ENCODE results near the gene TBK1. TPM values are rescaled to one million over a fixed set of nuclear protein-coding genes. Genes with fewer than 3 reads are reported as not detected.

Gene TBK1
- total RNA-seq, 1 donor from 2014 or later: 11.5 TPM

- intact Hi-C loops (cut with micrococcal nuclease): no loop called here
- Histone ChIP-seq H3K27ac (replicated peaks) (no peak overlapping the region), H3K36me3 (peaks cover 63% of the 10 kb centered on the region), H3K4me1 (no peaks in the 10 kb centered on the region), H3K4me3 (no peak overlapping the region), H3K9me3 (replicated peaks) (no peaks in the 10 kb centered on the region), H3K27me3 (ENCODE audit: low read depth) (no peaks in the 10 kb centered on the region)
- no peak for DNase-seq
- no peak for TF ChIP-seq CTCF (IDR thresholded peaks at IDR 0.05; ENCODE audit: borderline replicate concordance)
These were observed 48.5 kb downstream of the TBK1 start for GRCh38 chr12:64500394-64500793.

DNA sequence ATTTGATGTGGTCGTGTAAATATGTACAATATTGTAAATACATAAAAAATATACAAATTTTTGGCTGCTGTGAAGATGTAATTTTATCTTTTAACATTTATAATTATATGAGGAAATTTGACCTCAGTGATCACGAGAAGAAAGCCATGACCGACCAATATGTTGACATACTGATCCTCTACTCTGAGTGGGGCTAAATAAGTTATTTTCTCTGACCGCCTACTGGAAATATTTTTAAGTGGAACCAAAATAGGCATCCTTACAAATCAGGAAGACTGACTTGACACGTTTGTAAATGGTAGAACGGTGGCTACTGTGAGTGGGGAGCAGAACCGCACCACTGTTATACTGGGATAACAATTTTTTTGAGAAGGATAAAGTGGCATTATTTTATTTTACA, 49.6 kb downstream of the TBK1 start:
- DNase-seq: no peak
- Histone ChIP-seq H3K4me3 (no peak overlapping the region), H3K36me3 (peaks cover 53% of the 10 kb centered on the region), H3K4me1 (no peaks in the 10 kb centered on the region), H3K9me3 (replicated peaks) (no peaks in the 10 kb centered on the region), H3K27me3 (ENCODE audit: low read depth) (no peaks in the 10 kb centered on the region), H3K27ac (replicated peaks) (no peak overlapping the region)
- intact Hi-C loops (cut with micrococcal nuclease): no loop called here
- TF ChIP-seq CTCF (IDR thresholded peaks at IDR 0.05; ENCODE audit: borderline replicate concordance): no peak

DNA sequence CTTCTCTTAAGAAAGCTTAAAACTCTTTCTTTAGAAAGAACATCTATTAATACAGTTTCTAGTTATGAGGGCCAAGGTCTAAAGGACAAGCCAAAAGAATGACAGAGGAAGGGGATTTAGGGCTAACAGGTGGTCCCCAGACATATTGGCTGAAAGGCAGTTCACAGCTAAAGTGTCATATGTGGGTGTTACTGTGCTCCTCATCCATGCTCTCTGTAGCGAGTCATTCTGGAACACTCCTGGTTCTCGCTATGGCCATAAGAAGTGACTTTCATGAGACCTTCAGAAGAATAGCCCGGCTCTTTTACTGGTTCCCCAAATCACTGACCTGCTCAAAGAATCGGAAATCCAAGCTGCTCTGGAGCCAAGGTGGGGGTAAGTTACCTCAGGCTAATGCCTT, 55.0 kb downstream of the TBK1 start:
- DNase-seq: no peak
- Histone ChIP-seq H3K27me3 (ENCODE audit: low read depth) (no peaks in the 10 kb centered on the region), H3K9me3 (replicated peaks) (no peaks in the 10 kb centered on the region), H3K36me3 (no peaks in the 10 kb centered on the region), H3K4me1 (no peaks in the 10 kb centered on the region), H3K27ac (replicated peaks) (no peak overlapping the region), H3K4me3 (no peak overlapping the region)
- TF ChIP-seq CTCF (IDR thresholded peaks at IDR 0.05; ENCODE audit: borderline replicate concordance): no peak
- intact Hi-C loops (cut with micrococcal nuclease): no loop called here

GRCh38 chr12:64510667-64511066, 58.7 kb downstream of the TBK1 start:
- Histone ChIP-seq H3K4me3 (no peak overlapping the region), H3K4me1 (no peaks in the 10 kb centered on the region), H3K27ac (replicated peaks) (no peak overlapping the region), H3K36me3 (no peaks in the 10 kb centered on the region), H3K9me3 (replicated peaks) (no peaks in the 10 kb centered on the region), H3K27me3 (ENCODE audit: low read depth) (no peaks in the 10 kb centered on the region)
- no peak for TF ChIP-seq CTCF (IDR thresholded peaks at IDR 0.05; ENCODE audit: borderline replicate concordance)
- intact Hi-C loops (cut with micrococcal nuclease): no loop called here
- no peak for DNase-seq

- no peak overlapping the region for H3K4me3 ChIP-seq
- DNase-seq: no peak
- no peaks in the 10 kb centered on the region for H3K4me1 ChIP-seq
- no peak overlapping the region for H3K27ac ChIP-seq (replicated peaks)
- no peak for TF ChIP-seq CTCF (IDR thresholded peaks at IDR 0.05; ENCODE audit: borderline replicate concordance)
- intact Hi-C loops (cut with micrococcal nuclease): no loop called here
- H3K36me3 ChIP-seq: no peaks in the 10 kb centered on the region
- H3K9me3 ChIP-seq (replicated peaks): no peaks in the 10 kb centered on the region
- no peaks in the 10 kb centered on the region for H3K27me3 ChIP-seq (ENCODE audit: low read depth)
These were observed 66.5 kb downstream of the TBK1 start for GRCh38 chr12:64518396-64518795.

DNA sequence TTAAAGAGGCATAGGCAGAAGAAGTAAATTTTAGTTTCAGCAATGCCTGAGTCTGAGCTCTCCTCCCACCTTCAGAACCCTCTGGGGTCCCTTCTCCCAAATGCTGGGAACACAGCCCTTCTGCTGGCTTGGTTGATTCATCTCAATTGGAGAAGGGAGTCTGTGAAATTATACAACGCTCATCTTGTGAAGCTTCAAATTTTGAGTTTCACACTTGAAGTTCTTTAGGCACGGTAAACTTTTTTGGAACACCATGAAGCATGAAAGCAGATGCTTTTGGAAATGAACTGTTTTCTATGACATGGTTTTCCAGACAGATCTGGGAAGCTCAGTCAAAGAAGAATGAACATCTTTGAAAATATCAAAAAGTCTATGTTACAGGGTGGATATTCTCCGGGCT, 69.9 kb downstream of the TBK1 start:
- H3K27ac ChIP-seq (replicated peaks): no peak overlapping the region
- no peaks in the 10 kb centered on the region for H3K27me3 ChIP-seq (ENCODE audit: low read depth)
- H3K4me1 ChIP-seq: no peaks in the 10 kb centered on the region
- DNase-seq: no peak
- H3K4me3 ChIP-seq: no peak overlapping the region
- H3K9me3 ChIP-seq (replicated peaks): no peaks in the 10 kb centered on the region
- H3K36me3 ChIP-seq: no peaks in the 10 kb centered on the region
- intact Hi-C loops (cut with micrococcal nuclease): no loop called here
- no peak for TF ChIP-seq CTCF (IDR thresholded peaks at IDR 0.05; ENCODE audit: borderline replicate concordance)
